Measurements from ENCODE around the gene KRT32. TPM values are rescaled to one million over a fixed set of nuclear protein-coding genes. Genes with fewer than 3 reads are reported as not detected.

The KRT32 gene
- total and polyA plus RNA-seq, 4 donors: not detected

GRCh38 chr17:41476866-41477815 is 10.0 kb upstream of the KRT32 start:
- no peak overlapping the region for H3K27ac ChIP-seq (ENCODE audit: low read depth in 1 of 2, low read length in 2 of 2)
- H3K9me3 ChIP-seq (ENCODE audit: control insufficient read depth, low read length): no peaks in the 10 kb centered on the region
- WGBS, 2 donors: 88% methylated on average over 22 of the region's 22 CpGs
- no peaks in the 10 kb centered on the region for H3K27me3 ChIP-seq (ENCODE audit: control insufficient read depth in 1 of 2, insufficient read depth in 2 of 2, low read length in 1 of 2)
- intact Hi-C loops (cut with DNase I): no loop called here
- no peaks in the 10 kb centered on the region for H3K36me3 ChIP-seq (ENCODE audit: control insufficient read depth in 1 of 2, insufficient read depth in 2 of 2, low read length in 1 of 2)
- no peaks in the 10 kb centered on the region for H3K4me1 ChIP-seq (ENCODE audit: control insufficient read depth in 1 of 2, insufficient read depth in 2 of 2, low read length in 2 of 2)
- no peak for DNase-seq
- ATAC-seq (ENCODE audit: low FRiP score): no peak
- H3K4me3 ChIP-seq (ENCODE audit: low read length in 2 of 2): no peak overlapping the region

GRCh38 chr17:41475421-41475820 is 8.2 kb upstream of the KRT32 start:
- Histone ChIP-seq H3K4me3 (ENCODE audit: low read length in 2 of 2) (no peak overlapping the region), H3K27me3 (ENCODE audit: control insufficient read depth in 1 of 2, insufficient read depth in 2 of 2, low read length in 1 of 2) (no peaks in the 10 kb centered on the region), H3K9me3 (ENCODE audit: control insufficient read depth, low read length) (no peaks in the 10 kb centered on the region), H3K4me1 (ENCODE audit: control insufficient read depth in 1 of 2, insufficient read depth in 2 of 2, low read length in 2 of 2) (no peaks in the 10 kb centered on the region), H3K27ac (ENCODE audit: low read depth in 1 of 2, low read length in 2 of 2) (no peak overlapping the region), H3K36me3 (ENCODE audit: control insufficient read depth in 1 of 2, insufficient read depth in 2 of 2, low read length in 1 of 2) (no peaks in the 10 kb centered on the region)
- intact Hi-C loops (cut with DNase I): no loop called here
- DNase-seq (no peak), ATAC-seq (ENCODE audit: low FRiP score) (no peak)
- 95% methylated on average over 4 of the region's 4 CpGs for WGBS, 2 donors

- intact Hi-C loops (cut with DNase I): no loop called here
- no peak overlapping the region for H3K27ac ChIP-seq (ENCODE audit: low read depth in 1 of 2, low read length in 2 of 2)
- ATAC-seq (ENCODE audit: low FRiP score): no peak
- no peak for DNase-seq
- no peaks in the 10 kb centered on the region for H3K27me3 ChIP-seq (ENCODE audit: control insufficient read depth in 1 of 2, insufficient read depth in 2 of 2, low read length in 1 of 2)
- H3K9me3 ChIP-seq (ENCODE audit: control insufficient read depth, low read length): no peaks in the 10 kb centered on the region
- H3K4me1 ChIP-seq (ENCODE audit: control insufficient read depth in 1 of 2, insufficient read depth in 2 of 2, low read length in 2 of 2): no peaks in the 10 kb centered on the region
- WGBS, 2 donors: 60 to 65% methylated on average over 8 of the region's 8 CpGs
- H3K36me3 ChIP-seq (ENCODE audit: control insufficient read depth in 1 of 2, insufficient read depth in 2 of 2, low read length in 1 of 2): no peaks in the 10 kb centered on the region
- H3K4me3 ChIP-seq (ENCODE audit: low read length in 2 of 2): no peak overlapping the region
These were observed 7.7 kb upstream of the KRT32 start for GRCh38 chr17:41474863-41475262.

- Histone ChIP-seq H3K27ac (ENCODE audit: low read depth in 1 of 2, low read length in 2 of 2) (no peak overlapping the region), H3K27me3 (ENCODE audit: control insufficient read depth in 1 of 2, insufficient read depth in 2 of 2, low read length in 1 of 2) (no peaks in the 10 kb centered on the region), H3K36me3 (ENCODE audit: control insufficient read depth in 1 of 2, insufficient read depth in 2 of 2, low read length in 1 of 2) (no peaks in the 10 kb centered on the region), H3K4me3 (ENCODE audit: low read length in 2 of 2) (no peak overlapping the region), H3K9me3 (ENCODE audit: control insufficient read depth, low read length) (peaks cover 7% of the 10 kb centered on the region), H3K4me1 (ENCODE audit: control insufficient read depth in 1 of 2, insufficient read depth in 2 of 2, low read length in 2 of 2) (no peaks in the 10 kb centered on the region)
- intact Hi-C loops (cut with DNase I): no loop called here
- ATAC-seq (ENCODE audit: low FRiP score) (no peak), DNase-seq (no peak)
These were observed 1.2 kb upstream of the KRT32 start for GRCh38 chr17:41468346-41468745.

- intact Hi-C loops (cut with DNase I): no loop called here
- ATAC-seq (ENCODE audit: low FRiP score): no peak
- DNase-seq: no peak
- Histone ChIP-seq H3K27me3 (ENCODE audit: control insufficient read depth in 1 of 2, insufficient read depth in 2 of 2, low read length in 1 of 2) (no peaks in the 10 kb centered on the region), H3K4me1 (ENCODE audit: control insufficient read depth in 1 of 2, insufficient read depth in 2 of 2, low read length in 2 of 2) (no peaks in the 10 kb centered on the region), H3K4me3 (ENCODE audit: low read length in 2 of 2) (no peak overlapping the region), H3K9me3 (ENCODE audit: control insufficient read depth, low read length) (peaks cover 7% of the 10 kb centered on the region), H3K36me3 (ENCODE audit: control insufficient read depth in 1 of 2, insufficient read depth in 2 of 2, low read length in 1 of 2) (no peaks in the 10 kb centered on the region), H3K27ac (ENCODE audit: low read depth in 1 of 2, low read length in 2 of 2) (no peak overlapping the region)
- 34 to 37% methylated on average over 4 of the region's 4 CpGs for WGBS, 2 donors
These were observed 375 bp upstream of the KRT32 start for GRCh38 chr17:41467561-41467960.

- DNase-seq: no peak
- peaks cover 7% of the 10 kb centered on the region for H3K9me3 ChIP-seq (ENCODE audit: control insufficient read depth, low read length)
- ATAC-seq (ENCODE audit: low FRiP score): peak; percentile 46
- H3K27ac ChIP-seq (ENCODE audit: low read depth in 1 of 2, low read length in 2 of 2): no peak overlapping the region
- intact Hi-C loops (cut with DNase I): no loop called here
- 15 to 16% methylated on average over 6 of the region's 6 CpGs for WGBS, 2 donors
- no peaks in the 10 kb centered on the region for H3K4me1 ChIP-seq (ENCODE audit: control insufficient read depth in 1 of 2, insufficient read depth in 2 of 2, low read length in 2 of 2)
- H3K4me3 ChIP-seq (ENCODE audit: low read length in 2 of 2): no peak overlapping the region
- H3K27me3 ChIP-seq (ENCODE audit: control insufficient read depth in 1 of 2, insufficient read depth in 2 of 2, low read length in 1 of 2): no peaks in the 10 kb centered on the region
- H3K36me3 ChIP-seq (ENCODE audit: control insufficient read depth in 1 of 2, insufficient read depth in 2 of 2, low read length in 1 of 2): no peaks in the 10 kb centered on the region
These were observed 2.5 kb downstream of the KRT32 start for GRCh38 chr17:41464682-41465081.

GRCh38 chr17:41464173-41464572 is 3.0 kb downstream of the KRT32 start:
- Histone ChIP-seq H3K36me3 (ENCODE audit: control insufficient read depth in 1 of 2, insufficient read depth in 2 of 2, low read length in 1 of 2) (no peaks in the 10 kb centered on the region), H3K4me1 (ENCODE audit: control insufficient read depth in 1 of 2, insufficient read depth in 2 of 2, low read length in 2 of 2) (no peaks in the 10 kb centered on the region), H3K4me3 (ENCODE audit: low read length in 2 of 2) (no peak overlapping the region), H3K9me3 (ENCODE audit: control insufficient read depth, low read length) (peaks cover 7% of the 10 kb centered on the region), H3K27me3 (ENCODE audit: control insufficient read depth in 1 of 2, insufficient read depth in 2 of 2, low read length in 1 of 2) (no peaks in the 10 kb centered on the region), H3K27ac (ENCODE audit: low read depth in 1 of 2, low read length in 2 of 2) (no peak overlapping the region)
- WGBS, 2 donors: 87 to 91% methylated on average over 11 of the region's 11 CpGs
- no peak for DNase-seq
- no peak for ATAC-seq (ENCODE audit: low FRiP score)
- intact Hi-C loops (cut with DNase I): no loop called here

- no peak overlapping the region for H3K27ac ChIP-seq (ENCODE audit: low read depth in 1 of 2, low read length in 2 of 2)
- no peaks in the 10 kb centered on the region for H3K27me3 ChIP-seq (ENCODE audit: control insufficient read depth in 1 of 2, insufficient read depth in 2 of 2, low read length in 1 of 2)
- intact Hi-C loops (cut with DNase I): no loop called here
- 90 to 91% methylated on average over 8 of the region's 8 CpGs for WGBS, 2 donors
- no peaks in the 10 kb centered on the region for H3K36me3 ChIP-seq (ENCODE audit: control insufficient read depth in 1 of 2, insufficient read depth in 2 of 2, low read length in 1 of 2)
- DNase-seq: no peak
- H3K4me1 ChIP-seq (ENCODE audit: control insufficient read depth in 1 of 2, insufficient read depth in 2 of 2, low read length in 2 of 2): no peaks in the 10 kb centered on the region
- no peak for ATAC-seq (ENCODE audit: low FRiP score)
- no peak overlapping the region for H3K4me3 ChIP-seq (ENCODE audit: low read length in 2 of 2)
- H3K9me3 ChIP-seq (ENCODE audit: control insufficient read depth, low read length): peaks cover 7% of the 10 kb centered on the region
These were observed 3.4 kb downstream of the KRT32 start for GRCh38 chr17:41463746-41464145.

- ATAC-seq (ENCODE audit: low FRiP score) (no peak), DNase-seq (no peak)
- Histone ChIP-seq H3K27me3 (ENCODE audit: control insufficient read depth in 1 of 2, insufficient read depth in 2 of 2, low read length in 1 of 2) (no peaks in the 10 kb centered on the region), H3K27ac (ENCODE audit: low read depth in 1 of 2, low read length in 2 of 2) (no peak overlapping the region), H3K9me3 (ENCODE audit: control insufficient read depth, low read length) (peaks cover 3% of the 10 kb centered on the region), H3K36me3 (ENCODE audit: control insufficient read depth in 1 of 2, insufficient read depth in 2 of 2, low read length in 1 of 2) (no peaks in the 10 kb centered on the region), H3K4me3 (ENCODE audit: low read length in 2 of 2) (no peak overlapping the region), H3K4me1 (ENCODE audit: control insufficient read depth in 1 of 2, insufficient read depth in 2 of 2, low read length in 2 of 2) (no peaks in the 10 kb centered on the region)
- WGBS, 2 donors: 80 to 81% methylated on average over 15 of the region's 15 CpGs
- intact Hi-C loops (cut with DNase I): no loop called here
These were observed 4.5 kb downstream of the KRT32 start for GRCh38 chr17:41462705-41463104.

All from aorta (tissue), 5 donors.